ENCODE results near the gene ASB3.

DNA sequence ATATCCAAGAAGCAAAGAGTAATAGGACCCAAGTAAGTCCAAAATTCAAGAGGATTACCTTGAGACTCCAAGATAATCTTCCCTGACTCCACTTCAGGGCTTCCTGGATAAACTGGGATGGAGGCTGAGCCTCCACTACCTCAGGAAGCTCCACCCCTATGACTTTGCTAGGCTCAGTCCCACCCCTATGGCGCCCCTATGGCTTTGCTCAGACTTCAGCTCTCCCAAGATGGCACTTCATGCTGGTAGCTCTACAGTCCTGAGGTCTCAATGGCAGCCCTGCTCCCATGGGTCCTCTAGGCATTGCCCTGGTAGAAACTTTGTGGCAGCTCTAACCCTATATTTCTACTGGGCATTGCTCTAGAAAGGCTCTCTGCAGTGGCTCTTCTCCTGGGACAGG is 89.1 kb downstream of the ASB3 start:
- TF ChIP-seq FOXP2 (optimal IDR thresholded peaks at IDR 0.05; ENCODE audit: borderline replicate concordance, extremely low read depth, extremely low read length, insufficient read depth) (no peak), POLR2AphosphoS5 (IDR thresholded peaks at IDR 0.05; ENCODE audit: low read depth, low read length) (no peak), TAF1 (IDR thresholded peaks at IDR 0.05; ENCODE audit: borderline replicate concordance, insufficient read depth, low read length) (no peak), SIN3A (IDR thresholded peaks at IDR 0.05; ENCODE audit: borderline replicate concordance, insufficient read depth, low read length) (no peak)
- TF ChIP-seq, protein P1, sequence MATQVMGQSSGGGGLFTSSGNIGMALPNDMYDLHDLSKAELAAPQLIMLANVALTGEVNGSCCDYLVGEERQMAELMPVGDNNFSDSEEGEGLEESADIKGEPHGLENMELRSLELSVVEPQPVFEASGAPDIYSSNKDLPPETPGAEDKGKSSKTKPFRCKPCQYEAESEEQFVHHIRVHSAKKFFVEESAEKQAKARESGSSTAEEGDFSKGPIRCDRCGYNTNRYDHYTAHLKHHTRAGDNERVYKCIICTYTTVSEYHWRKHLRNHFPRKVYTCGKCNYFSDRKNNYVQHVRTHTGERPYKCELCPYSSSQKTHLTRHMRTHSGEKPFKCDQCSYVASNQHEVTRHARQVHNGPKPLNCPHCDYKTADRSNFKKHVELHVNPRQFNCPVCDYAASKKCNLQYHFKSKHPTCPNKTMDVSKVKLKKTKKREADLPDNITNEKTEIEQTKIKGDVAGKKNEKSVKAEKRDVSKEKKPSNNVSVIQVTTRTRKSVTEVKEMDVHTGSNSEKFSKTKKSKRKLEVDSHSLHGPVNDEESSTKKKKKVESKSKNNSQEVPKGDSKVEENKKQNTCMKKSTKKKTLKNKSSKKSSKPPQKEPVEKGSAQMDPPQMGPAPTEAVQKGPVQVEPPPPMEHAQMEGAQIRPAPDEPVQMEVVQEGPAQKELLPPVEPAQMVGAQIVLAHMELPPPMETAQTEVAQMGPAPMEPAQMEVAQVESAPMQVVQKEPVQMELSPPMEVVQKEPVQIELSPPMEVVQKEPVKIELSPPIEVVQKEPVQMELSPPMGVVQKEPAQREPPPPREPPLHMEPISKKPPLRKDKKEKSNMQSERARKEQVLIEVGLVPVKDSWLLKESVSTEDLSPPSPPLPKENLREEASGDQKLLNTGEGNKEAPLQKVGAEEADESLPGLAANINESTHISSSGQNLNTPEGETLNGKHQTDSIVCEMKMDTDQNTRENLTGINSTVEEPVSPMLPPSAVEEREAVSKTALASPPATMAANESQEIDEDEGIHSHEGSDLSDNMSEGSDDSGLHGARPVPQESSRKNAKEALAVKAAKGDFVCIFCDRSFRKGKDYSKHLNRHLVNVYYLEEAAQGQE (IDR thresholded peaks at IDR 0.05; ENCODE audit: insufficient read depth in 1 of 2, low read depth in 2 of 2, low read length in 2 of 2), result no peak

Data from PFSK-1 (cell line).